SKM-1 (cell line): ENCODE measurements around the gene SLC24A1.

Source experiments
- DNase-seq: peaks from one replicate; lab custom pipeline; 2025; ENCODE audit not compliant: unreplicated experiment; lab: John Stamatoyannopoulos, UW

Gene SLC24A1

GRCh38 chr15:65618560-65619109, 3.1 kb upstream of the SLC24A1 start:
- DNase-seq = no peak

- no peak for DNase-seq
These were observed 2.0 kb upstream of the SLC24A1 start for GRCh38 chr15:65619626-65620290.

GRCh38 chr15:65620833-65621232, 905 bp upstream of the SLC24A1 start:
- no peak for DNase-seq

GRCh38 chr15:65623103-65623502, 1.4 kb downstream of the SLC24A1 start:
- DNase-seq = no peak

GRCh38 chr15:65626856-65627255, 5.1 kb downstream of the SLC24A1 start:
- no peak for DNase-seq

DNA sequence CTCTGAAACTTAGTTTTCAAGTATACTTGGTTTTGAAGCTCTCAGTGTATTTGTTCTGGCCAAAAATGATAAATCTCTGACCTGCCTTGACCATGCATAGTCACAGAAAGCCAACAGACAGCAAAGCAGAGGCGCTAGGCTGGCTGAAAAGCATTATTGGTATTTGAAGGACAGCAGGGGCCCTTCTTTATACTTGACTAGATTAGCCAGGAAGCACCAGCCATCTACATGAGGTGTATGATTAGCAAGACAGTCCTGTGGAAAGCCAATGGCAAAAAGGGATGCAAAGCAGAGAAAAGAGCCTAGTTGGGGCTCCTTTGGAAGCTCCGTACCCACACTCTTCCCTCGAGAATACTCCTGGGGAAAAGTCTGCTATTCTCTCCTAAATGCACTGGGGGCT, 7.8 kb downstream of the SLC24A1 start:
- no peak for DNase-seq

- no peak for DNase-seq
These were observed 9.0 kb downstream of the SLC24A1 start for GRCh38 chr15:65630760-65631159.

GRCh38 chr15:65631503-65631902, 9.8 kb downstream of the SLC24A1 start:
- no peak for DNase-seq

DNA sequence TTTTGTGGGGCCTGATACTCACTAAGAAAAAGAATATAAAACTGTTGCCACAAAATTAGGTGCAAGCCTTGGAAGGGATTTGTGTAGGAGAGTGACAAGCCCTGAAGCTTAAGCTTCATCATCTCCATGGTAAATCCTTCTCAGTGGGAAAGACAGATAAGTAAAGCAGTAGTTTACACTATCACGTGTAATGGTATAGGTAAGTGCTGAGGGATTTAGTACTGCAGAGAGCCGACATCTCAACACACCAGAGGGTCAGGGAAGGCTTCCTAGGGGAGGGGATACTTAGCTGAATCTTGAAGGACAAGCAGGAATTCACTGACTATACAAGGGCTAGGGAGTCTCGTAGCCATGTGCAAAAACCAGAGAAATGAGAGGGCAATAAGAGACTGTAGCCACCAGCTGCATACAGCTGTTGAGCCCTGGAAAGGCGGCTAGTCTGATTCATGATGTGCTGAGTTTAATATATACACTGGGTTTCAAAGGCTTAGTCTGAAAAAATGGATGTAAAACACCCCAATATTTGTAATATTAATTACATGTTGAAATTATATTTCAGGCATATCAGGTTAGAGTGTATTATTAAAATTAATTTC, 11.1 kb downstream of the SLC24A1 start:
- DNase-seq = no peak

DNA sequence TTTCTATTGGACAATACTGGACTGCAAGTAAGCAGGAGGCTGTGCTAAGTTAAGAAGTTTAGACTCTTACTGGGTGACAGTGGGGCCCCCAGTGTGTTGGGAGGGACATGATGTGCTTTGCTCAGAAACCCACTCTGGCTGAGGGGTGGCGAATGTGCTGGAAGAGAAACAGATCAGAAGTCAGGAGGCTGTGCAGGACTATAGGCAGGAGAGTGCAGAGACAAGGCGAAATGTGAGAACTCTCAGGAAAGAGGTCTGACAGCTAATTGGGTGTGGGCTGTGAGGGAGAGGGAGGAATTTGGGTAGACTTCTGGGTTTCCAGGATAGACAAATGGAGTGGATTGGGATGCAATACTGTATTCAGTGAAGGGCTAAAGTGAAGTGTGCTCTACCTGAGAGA, 12.0 kb downstream of the SLC24A1 start:
- DNase-seq = no peak

- DNase-seq = no peak
These were observed 12.6 kb downstream of the SLC24A1 start for GRCh38 chr15:65634356-65634755.

DNA sequence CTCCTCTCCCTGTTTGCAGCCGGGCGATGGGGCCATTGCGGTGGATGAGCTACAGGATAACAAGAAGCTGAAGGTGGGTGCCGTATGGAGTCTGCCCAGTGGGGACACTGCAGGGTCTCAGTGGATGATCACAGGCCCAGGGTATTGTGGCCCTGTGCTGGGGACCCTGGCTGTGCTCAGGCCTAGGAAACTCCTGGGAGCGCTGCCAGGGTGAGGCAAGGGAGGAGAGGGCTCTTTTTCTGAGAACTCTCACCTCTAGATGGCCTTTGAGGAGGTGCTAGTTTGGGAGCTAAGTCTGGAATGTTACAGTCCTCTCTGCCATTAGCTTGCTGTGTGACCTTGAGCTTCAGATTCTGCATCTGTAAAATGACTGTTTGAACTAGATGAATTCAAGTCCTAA, 16.4 kb downstream of the SLC24A1 start:
- DNase-seq = no peak

- peak; percentile 70 for DNase-seq
These were observed 16.9 kb downstream of the SLC24A1 start for GRCh38 chr15:65638681-65639089.

DNA sequence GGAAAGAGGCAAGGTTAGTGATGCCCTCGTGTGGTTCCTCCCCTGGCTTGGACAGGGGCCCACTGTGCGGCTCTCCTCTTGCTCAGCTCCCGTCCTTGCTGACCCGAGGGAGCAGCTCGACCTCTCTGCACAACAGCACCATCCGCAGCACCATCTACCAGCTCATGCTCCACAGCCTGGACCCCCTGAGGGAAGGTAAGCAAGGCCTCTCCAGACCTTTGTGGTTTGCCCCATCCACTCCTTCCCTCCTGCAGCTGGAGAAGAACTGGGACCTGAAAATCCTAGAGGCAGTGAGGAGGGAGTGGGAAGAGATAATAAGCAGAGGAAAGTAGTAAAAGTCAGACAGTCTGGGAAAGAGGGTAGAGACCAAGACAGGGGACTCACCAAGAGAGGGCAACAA, 17.8 kb downstream of the SLC24A1 start:
- DNase-seq = no peak

GRCh38 chr15:65641768-65642475, 20.2 kb downstream of the SLC24A1 start:
- no peak for DNase-seq

GRCh38 chr15:65642594-65642993, 20.9 kb downstream of the SLC24A1 start:
- DNase-seq = no peak

DNA sequence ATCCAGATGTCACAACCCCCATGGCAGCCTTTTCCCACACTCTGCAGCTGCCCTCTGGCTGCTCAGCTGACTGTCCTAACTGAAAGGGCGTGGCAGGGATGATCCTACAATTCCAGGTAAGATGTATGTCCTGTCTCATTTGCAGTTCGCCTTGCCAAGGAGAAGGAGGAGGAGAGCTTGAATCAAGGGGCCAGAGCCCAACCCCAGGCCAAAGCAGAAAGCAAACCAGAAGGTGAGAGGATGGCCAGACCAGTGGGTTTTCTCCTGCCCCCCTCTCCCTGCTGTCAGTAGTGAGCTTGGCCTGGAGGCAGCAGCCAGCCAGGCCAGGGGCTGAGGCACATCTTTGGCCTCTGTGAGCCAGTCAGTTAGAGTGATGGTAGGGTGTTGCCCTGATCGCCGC, 22.5 kb downstream of the SLC24A1 start:
- DNase-seq = no peak

GRCh38 chr15:65645392-65645791, 23.7 kb downstream of the SLC24A1 start:
- no peak for DNase-seq

DNA sequence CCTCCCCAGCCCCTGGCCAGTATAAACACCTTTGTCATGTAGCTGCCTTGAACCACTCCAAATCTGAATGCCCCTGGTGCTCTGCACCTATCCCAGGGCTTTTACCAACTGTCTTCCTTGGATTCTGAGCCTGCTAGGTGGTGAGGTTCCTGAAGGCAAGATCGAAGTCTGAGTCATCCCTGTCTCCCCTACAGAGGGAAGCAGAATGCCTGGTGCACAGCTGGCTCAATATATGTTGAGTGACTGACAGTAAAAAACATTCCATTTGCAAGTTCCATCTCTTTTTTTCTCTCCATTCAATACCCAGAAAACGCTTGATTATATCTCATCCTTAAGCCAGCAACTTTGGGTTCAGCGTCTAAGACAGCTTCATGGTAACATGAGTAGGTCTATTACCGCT, 24.7 kb downstream of the SLC24A1 start:
- no peak for DNase-seq

- DNase-seq = no peak
These were observed 28.7 kb downstream of the SLC24A1 start for GRCh38 chr15:65650312-65651041.

DNA sequence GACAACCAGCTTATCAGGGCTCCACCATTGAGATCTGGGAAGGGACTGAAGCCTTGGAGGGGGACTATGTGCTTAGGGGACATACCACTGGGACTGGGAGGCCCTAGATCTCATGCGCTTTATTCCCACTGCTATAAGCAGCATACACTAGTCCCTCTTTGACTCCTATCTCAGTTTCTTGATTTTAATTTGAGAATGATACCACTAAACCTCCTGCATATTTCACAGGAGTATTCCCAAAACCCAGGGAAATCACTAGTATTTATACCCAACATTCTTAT, 29.2 kb downstream of the SLC24A1 start:
- DNase-seq = no peak
